ENCODE data around the gene MRPS2. TPM values are rescaled to one million over a fixed set of nuclear protein-coding genes. Genes with fewer than 3 reads are reported as not detected.

The MRPS2 gene
- total and polyA plus RNA-seq, 10 of the 15 experiments (the other 5 are each of a cell fraction or from before 2014, with no cell fraction given) = 3.3 to 103 (median 69.5) TPM

GRCh38 chr9:135551031-135551430 lies 50.5 kb downstream of the MRPS2 start:
- BruUV-seq (replicated peaks) = no TSS peak
- no peak for FAIRE-seq
- SMC1A ChIA-PET (ENCODE audit: uncharacterized antibody, unreplicated experiment) = no interaction called here
- in situ Hi-C loops (cut with MboI) (no loop called here), intact Hi-C loops (cut with micrococcal nuclease; ENCODE audit: unreplicated experiment) (no loop called here)
- TF ChIP-seq CBFB (IDR thresholded peaks at IDR 0.05; ENCODE audit: low read depth) (no peak), ZNF24 (IDR thresholded peaks at IDR 0.05) (no peak), RUNX3 (IDR thresholded peaks at IDR 0.05; ENCODE audit: low read length) (no peak), ZNF217 (IDR thresholded peaks at IDR 0.05) (no peak)
- WGBS (ENCODE audit: insufficient coverage, insufficient replicate concordance, low lambda C conversion rate, missing lambda C conversion rate) = 6% methylated on average over 14 of the region's 14 CpGs
- Histone ChIP-seq H3K9ac (ENCODE audit: control insufficient read depth, insufficient read depth, low read length) (no peak overlapping the region), H3K27me3 (replicated peaks in 1 of 2; ENCODE audit: control insufficient read depth in 2 of 2, insufficient read depth in 2 of 2, low read length in 1 of 2) (no peaks in the 10 kb centered on the region), H3K79me2 (ENCODE audit: control insufficient read depth, insufficient read depth, low read length) (no peaks in the 10 kb centered on the region), H4K20me1 (ENCODE audit: control insufficient read depth, insufficient read depth) (no peaks in the 10 kb centered on the region), H3K9me3 (replicated peaks; ENCODE audit: control insufficient read depth, insufficient read depth, low read length) (no peaks in the 10 kb centered on the region), H3K4me2 (ENCODE audit: control insufficient read depth, insufficient read depth) (no peak overlapping the region), H2AFZ (ENCODE audit: control insufficient read depth, low read depth, low read length) (no peak overlapping the region), H3K36me3 (ENCODE audit: control insufficient read depth in 2 of 2, insufficient read depth in 2 of 2, low read length in 1 of 2) (no peaks in the 10 kb centered on the region), H3K4me3 (no peak overlapping the region), H3K4me1 (ENCODE audit: control insufficient read depth, insufficient read depth, low read length) (no peaks in the 10 kb centered on the region), H3K27ac (ENCODE audit: control insufficient read depth, insufficient read depth) (no peak overlapping the region)
- DNase-seq (ENCODE audit: low read depth, low spot score) = no peak
- RAD21 ChIA-PET (ENCODE audit: unreplicated experiment) = no interaction called here
- POLR2A ChIA-PET = no interaction called here
- ATAC-seq = no peak
- CTCF ChIA-PET = no interaction called here

GRCh38 chr9:135551456-135551855 lies 51.0 kb downstream of the MRPS2 start:
- in situ Hi-C loops (cut with MboI) = no loop called here
- no TSS peak for BruUV-seq (replicated peaks)
- no peak for TF ChIP-seq NR2C2 (IDR thresholded peaks at IDR 0.05; ENCODE audit: borderline replicate concordance, control insufficient read depth, insufficient read length, low read depth)
- no peak for TF ChIP-seq CHD4 (IDR thresholded peaks at IDR 0.05)
- TF ChIP-seq SUZ12 (IDR thresholded peaks at IDR 0.05; ENCODE audit: unreplicated experiment) = no peak
- TF ChIP-seq RELB (IDR thresholded peaks at IDR 0.05; ENCODE audit: low read depth) = no peak
- no peak for TF ChIP-seq BACH1 (IDR thresholded peaks at IDR 0.05; ENCODE audit: borderline replicate concordance)
- no peak for TF ChIP-seq E4F1 (IDR thresholded peaks at IDR 0.05; ENCODE audit: borderline replicate concordance, partially characterized antibody)
- no peak for TF ChIP-seq BHLHE40 (IDR thresholded peaks at IDR 0.05; ENCODE audit: borderline replicate concordance in 1 of 2, low read depth in 2 of 2, low read length in 1 of 2)
- TF ChIP-seq EZH2 (IDR thresholded peaks at IDR 0.05; ENCODE audit: borderline replicate concordance, control insufficient read depth, low read depth, low read length) = no peak
- no peak for TF ChIP-seq MYC (IDR thresholded peaks at IDR 0.05; ENCODE audit: insufficient read depth, insufficient read length, insufficient replicate concordance, low read length, severe bottlenecking)
- no peak for TF ChIP-seq NR2F1 (conservative IDR thresholded peaks at IDR 0.05)
- no peak for TF ChIP-seq ZNF622 (IDR thresholded peaks at IDR 0.05)
- no peak for TF ChIP-seq TCF12 (IDR thresholded peaks at IDR 0.05; ENCODE audit: low read depth, low read length)
- TF ChIP-seq BCL11A (IDR thresholded peaks at IDR 0.05; ENCODE audit: low read depth, low read length) = no peak

More at GRCh38 chr9:135551456-135551855, 51.0 kb downstream of the MRPS2 start:
- intact Hi-C loops (cut with micrococcal nuclease; ENCODE audit: unreplicated experiment) = no loop called here
- CTCF ChIA-PET = no interaction called here
- Histone ChIP-seq H3K27ac (ENCODE audit: control insufficient read depth, insufficient read depth) (no peak overlapping the region), H4K20me1 (ENCODE audit: control insufficient read depth, insufficient read depth) (no peaks in the 10 kb centered on the region), H3K4me1 (ENCODE audit: control insufficient read depth, insufficient read depth, low read length) (no peaks in the 10 kb centered on the region), H3K27me3 (replicated peaks in 1 of 2; ENCODE audit: control insufficient read depth in 2 of 2, insufficient read depth in 2 of 2, low read length in 1 of 2) (no peaks in the 10 kb centered on the region), H3K36me3 (ENCODE audit: control insufficient read depth in 2 of 2, insufficient read depth in 2 of 2, low read length in 1 of 2) (no peaks in the 10 kb centered on the region), H3K9me3 (replicated peaks; ENCODE audit: control insufficient read depth, insufficient read depth, low read length) (no peaks in the 10 kb centered on the region), H3K79me2 (ENCODE audit: control insufficient read depth, insufficient read depth, low read length) (no peaks in the 10 kb centered on the region), H3K4me3 (no peak overlapping the region), H3K4me2 (ENCODE audit: control insufficient read depth, insufficient read depth) (no peak overlapping the region), H2AFZ (ENCODE audit: control insufficient read depth, low read depth, low read length) (no peak overlapping the region), H3K9ac (ENCODE audit: control insufficient read depth, insufficient read depth, low read length) (no peak overlapping the region)
- SMC1A ChIA-PET (ENCODE audit: uncharacterized antibody, unreplicated experiment) = no interaction called here
- DNase-seq (ENCODE audit: low read depth, low spot score) (no peak), FAIRE-seq (no peak), ATAC-seq (no peak)
- RAD21 ChIA-PET (ENCODE audit: unreplicated experiment) = no interaction called here
- POLR2A ChIA-PET = no interaction called here
- 42% methylated on average over 12 of the region's 13 CpGs for WGBS (ENCODE audit: insufficient coverage, insufficient replicate concordance, low lambda C conversion rate, missing lambda C conversion rate)

All from GM12878 (cell line).